Daoy (cell line): Measurements from ENCODE around the gene FGF9. TPM values are rescaled to one million over a fixed set of nuclear protein-coding genes. Genes with fewer than 3 reads are reported as not detected.

Experiments used
- total RNA-seq: library from RNA; depleted of rRNA; stranded (reverse); fragments of >200 nt; shearing (Covaris generic); gene quantifications from 2 replicates; pipeline ENCODE4 v1.2.3, GENCODE V29; 2014; rRNA removed

Gene FGF9
- total RNA-seq, 1 experiment from 2014 or later = 0.74 TPM

Other genes with a start within 250 kb of the FGF9 start
- gene ZDHHC20, start 211.8 kb upstream of the FGF9 start, total RNA-seq = 39.6 and 45.0 TPM in 2 replicates
- 72.9 and 81.2 TPM in 2 replicates for gene MICU2, start 66.9 kb upstream of the FGF9 start, total RNA-seq